ENCODE results near the gene SMIM36.
"Not testable (repeated sequence)": the region's sequence is repeated elsewhere in the genome, so short reads cannot be mapped to it uniquely, and the experiment has no call there.

SMIM36 gene

DNA sequence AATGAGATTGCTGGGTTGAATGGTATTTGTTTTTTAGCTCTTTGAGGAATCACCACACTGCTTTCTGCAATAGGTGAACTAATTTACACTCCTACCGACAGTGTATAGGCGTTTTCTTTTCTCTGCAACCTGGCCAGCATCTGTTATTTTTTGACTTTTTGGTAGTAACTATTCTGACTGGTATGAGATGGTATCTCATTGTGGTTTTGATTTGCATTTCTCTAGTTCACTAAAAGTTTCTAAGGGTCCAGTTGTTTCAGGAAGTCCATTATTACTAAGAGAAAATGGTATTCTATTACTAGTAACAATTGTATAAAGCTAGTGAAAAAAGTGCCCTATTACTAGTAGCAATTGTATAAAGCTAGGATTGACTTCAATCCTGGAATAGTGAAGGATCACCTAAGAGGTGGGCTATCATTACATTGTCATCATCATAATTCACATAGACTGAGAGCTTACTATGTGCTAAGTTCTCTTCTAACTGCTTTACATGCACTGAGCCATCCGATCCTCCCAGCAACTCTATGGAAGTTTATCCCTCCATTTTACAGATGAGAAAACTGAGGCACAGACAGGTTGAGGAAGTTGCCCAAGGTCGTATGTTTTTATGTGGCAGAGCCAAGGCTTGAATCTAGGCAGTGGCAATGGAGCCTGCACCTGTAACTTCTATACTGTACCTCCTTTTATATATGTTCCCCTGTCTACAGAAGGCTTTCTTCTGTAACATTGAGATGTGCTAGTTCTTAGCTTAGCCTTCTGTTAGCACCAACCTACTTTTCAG lies 13.4 kb upstream of the SMIM36 start:
- no peak overlapping the region for H3K27ac ChIP-seq
- TF ChIP-seq ZFX (IDR thresholded peaks at IDR 0.05): no peak
- TF ChIP-seq, protein P1, sequence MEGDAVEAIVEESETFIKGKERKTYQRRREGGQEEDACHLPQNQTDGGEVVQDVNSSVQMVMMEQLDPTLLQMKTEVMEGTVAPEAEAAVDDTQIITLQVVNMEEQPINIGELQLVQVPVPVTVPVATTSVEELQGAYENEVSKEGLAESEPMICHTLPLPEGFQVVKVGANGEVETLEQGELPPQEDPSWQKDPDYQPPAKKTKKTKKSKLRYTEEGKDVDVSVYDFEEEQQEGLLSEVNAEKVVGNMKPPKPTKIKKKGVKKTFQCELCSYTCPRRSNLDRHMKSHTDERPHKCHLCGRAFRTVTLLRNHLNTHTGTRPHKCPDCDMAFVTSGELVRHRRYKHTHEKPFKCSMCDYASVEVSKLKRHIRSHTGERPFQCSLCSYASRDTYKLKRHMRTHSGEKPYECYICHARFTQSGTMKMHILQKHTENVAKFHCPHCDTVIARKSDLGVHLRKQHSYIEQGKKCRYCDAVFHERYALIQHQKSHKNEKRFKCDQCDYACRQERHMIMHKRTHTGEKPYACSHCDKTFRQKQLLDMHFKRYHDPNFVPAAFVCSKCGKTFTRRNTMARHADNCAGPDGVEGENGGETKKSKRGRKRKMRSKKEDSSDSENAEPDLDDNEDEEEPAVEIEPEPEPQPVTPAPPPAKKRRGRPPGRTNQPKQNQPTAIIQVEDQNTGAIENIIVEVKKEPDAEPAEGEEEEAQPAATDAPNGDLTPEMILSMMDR (conservative IDR thresholded peaks at IDR 0.05): no peak

DNA sequence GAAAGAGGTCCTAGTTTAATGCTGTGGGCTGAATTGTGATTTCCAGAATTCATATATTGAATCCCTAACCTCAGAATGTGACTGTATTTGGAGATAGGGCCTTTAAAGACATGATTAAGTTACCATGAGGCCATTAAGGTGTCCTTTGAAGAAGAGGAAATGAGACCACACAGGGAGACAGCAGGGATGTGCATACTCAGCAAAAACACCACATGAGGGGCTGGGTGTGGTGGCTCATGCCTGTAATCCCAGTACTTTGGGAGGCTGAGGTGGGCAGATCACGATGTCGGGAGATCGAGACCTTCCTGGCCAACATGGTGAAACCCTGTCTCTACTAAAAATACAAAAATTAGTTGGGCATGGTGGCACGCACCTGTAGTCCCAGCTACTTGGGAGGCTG lies 11.8 kb upstream of the SMIM36 start:
- H3K27ac ChIP-seq: not testable (repeated sequence)

DNA sequence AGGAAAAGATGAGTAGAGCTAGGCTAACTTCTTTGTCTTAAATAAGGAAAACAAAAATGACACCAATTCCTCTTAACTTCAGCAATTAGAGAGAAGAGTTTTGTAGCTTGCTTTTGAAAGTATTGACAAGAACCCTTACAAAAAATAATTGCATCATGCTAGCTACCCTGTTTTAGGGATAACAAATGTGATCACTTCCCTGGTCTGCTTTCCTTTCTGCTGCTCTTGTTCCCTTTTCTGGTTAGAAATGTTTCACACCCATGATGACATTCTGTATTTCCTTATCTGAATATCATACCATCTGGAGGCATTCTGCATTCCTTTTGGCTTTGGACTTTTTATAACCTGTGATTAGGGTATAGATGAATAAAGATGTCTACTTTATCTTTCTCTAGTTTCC lies 9.9 kb upstream of the SMIM36 start:
- H3K27ac ChIP-seq: no peak overlapping the region
- TF ChIP-seq, protein P1 (conservative IDR thresholded peaks at IDR 0.05): no peak
- no peak for TF ChIP-seq ZFX (IDR thresholded peaks at IDR 0.05)

DNA sequence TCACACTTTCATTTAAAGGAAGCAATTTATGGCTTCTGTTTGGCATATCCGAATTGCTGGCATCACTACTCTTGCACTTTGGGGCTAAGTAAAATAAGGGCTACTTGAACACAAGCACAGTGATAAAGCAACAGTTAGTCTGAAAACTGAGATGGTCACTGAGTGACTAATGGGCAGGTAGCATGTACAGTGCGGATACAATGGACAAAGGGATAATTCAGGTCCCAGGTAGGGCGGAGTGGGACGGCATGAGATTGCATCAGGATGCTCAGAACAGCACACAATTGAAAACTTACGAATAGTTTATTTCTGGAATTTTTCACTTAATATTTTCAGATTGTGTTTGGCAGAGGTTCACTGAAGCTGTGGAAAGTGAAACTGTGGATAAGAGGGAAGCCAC lies 9.2 kb upstream of the SMIM36 start:
- TF ChIP-seq, protein P1 (conservative IDR thresholded peaks at IDR 0.05): no peak
- TF ChIP-seq ZFX (IDR thresholded peaks at IDR 0.05): no peak

DNA sequence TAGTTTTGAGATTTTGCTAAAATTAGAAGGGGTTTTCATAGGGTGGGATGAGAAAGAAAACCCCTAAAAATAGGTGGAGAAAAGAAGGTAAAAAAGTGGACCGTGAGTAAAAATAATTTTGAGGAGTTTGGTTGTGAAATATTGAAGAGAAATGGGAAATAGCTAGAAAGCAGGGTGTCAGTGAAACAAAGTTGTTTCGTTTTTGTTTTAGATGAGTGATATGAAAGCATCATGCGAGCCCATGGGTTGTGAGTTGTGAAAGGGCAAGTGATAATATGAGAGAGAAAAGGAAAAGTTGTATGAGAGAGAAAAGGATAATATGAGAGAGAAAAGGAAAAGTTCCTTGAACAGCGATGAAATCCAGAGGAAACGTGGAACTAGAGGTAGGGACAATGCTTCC lies 7.3 kb upstream of the SMIM36 start:
- H3K27ac ChIP-seq: no peak overlapping the region
- no peak for TF ChIP-seq ZFX (IDR thresholded peaks at IDR 0.05)
- TF ChIP-seq, protein P1 (conservative IDR thresholded peaks at IDR 0.05): no peak

More for the DNA sequence above, 9.2 kb upstream of the SMIM36 start:
- H3K27ac ChIP-seq: no peak overlapping the region

DNA sequence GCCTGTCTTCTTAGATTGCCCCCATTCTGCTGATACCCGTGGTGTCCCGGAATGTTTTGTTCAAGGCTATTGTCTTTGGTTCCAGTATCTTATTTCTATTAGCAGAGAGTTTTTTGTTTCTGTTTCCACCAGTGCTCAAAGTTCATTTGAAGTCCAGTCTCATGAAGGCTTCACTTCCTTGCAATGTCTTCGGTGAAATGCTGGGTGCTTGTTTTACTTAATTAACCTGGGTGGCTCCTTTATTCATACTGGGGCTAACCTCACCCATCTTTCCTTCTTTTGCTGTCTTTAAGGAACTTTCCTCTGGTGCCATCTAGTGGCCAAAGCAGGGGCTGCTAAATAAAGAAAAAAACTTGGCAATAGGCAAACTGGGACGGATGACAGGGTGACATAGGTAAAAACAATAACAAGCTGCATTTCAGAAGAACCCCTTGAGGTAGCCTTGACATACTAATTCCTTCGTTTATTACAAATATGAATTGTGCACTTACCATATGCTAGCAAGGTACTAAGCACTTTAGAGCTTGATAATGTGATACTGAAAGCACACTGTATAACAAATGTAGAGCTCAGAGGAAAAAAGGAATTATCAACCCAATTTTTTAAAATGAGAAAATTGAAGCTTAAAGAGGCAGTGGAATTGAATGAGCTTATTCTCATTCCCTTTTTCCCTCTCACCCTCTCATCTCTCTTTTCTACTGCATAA lies 2.8 kb upstream of the SMIM36 start:
- no peak overlapping the region for H3K27ac ChIP-seq
- TF ChIP-seq, protein P1 (conservative IDR thresholded peaks at IDR 0.05): peak; percentile 98
- no peak for TF ChIP-seq ZFX (IDR thresholded peaks at IDR 0.05)

DNA sequence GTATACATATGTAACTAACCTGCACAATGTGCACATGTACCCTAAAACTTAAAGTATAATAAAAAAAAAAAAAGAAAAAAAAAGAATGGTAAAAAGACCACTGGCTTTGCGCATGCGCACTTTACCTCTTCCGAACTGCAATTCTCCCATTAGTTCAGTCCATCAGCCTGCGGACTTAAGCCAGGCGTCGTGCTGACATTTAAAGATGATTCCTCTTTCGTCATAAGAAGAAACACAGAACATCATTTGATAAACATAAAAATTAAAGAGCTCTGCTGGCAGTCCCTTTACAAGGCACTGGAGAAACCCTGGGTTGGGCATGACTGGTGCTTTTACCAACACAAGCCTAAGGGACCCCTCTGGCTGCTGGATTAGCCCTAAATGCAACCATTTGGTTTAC lies 3.6 kb downstream of the SMIM36 start:
- not testable (repeated sequence) for H3K27ac ChIP-seq

DNA sequence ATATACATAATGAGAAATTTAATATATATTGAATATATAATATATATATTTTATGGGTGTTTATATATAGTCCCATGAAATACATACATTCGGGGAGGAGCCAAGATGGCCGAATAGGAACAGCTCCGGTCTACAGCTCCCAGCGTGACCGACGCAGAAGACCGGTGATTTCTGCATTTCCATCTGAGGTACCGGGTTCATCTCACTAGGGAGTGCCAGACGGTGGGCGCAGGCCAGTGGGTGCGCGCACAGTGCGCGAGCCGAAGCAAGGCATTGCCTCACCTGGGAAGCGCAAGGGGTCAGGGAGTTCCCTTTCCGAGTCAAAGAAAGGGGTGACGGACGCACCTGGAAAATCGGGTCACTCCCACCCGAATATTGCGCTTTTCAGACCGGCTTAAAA lies 9.6 kb downstream of the SMIM36 start:
- not testable (repeated sequence) for H3K27ac ChIP-seq

DNA sequence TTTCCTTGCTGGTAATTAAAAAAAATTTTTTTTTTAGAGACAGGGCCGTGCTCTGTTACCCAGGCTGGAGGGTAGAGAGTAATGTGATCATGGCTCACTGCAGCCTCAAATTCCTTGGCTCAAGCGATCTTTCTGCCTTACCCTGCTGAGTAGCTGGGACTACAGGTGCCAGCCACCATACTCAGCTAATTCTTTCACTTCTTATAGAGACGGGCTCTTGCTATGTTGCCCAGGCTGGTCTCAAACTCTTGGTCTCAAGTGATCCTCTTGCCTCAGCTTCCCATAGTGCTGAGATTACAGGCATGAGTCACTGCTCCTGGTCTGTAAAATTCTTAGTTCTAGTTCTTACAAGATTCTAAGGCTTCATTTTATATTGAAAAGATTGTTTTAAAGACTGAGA lies 11.1 kb downstream of the SMIM36 start:
- TF ChIP-seq, protein P1 (conservative IDR thresholded peaks at IDR 0.05): no peak
- TF ChIP-seq ZFX (IDR thresholded peaks at IDR 0.05): no peak
- H3K27ac ChIP-seq: no peak overlapping the region

Measured in C4-2B (cell line).